ENCODE data around the gene LCP2. TPM values are rescaled to one million over a fixed set of nuclear protein-coding genes. Genes with fewer than 3 reads are reported as not detected.

LCP2 gene
- polyA plus RNA-seq, 1 experiment = not detected

DNA sequence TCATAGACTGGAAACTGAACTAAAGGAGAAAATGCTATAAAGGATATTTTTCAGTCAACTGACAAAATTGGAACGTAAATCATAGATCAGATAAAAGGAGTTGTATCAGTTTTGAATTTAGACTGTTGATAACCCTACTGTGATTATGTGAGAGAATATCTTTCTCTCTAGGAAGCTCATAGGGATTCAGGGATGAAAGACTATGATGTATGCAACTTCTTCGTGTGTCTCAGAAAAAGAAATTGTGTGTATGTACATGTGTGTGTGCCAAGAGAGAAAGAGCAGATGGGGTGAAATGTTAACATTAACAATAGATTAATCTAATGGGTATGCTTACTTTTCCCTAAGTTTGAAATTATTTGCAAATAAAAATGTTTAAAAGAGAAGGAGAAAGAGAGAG is 95.5 kb downstream of the LCP2 start:
- POLR2A ChIA-PET = no interaction called here

DNA sequence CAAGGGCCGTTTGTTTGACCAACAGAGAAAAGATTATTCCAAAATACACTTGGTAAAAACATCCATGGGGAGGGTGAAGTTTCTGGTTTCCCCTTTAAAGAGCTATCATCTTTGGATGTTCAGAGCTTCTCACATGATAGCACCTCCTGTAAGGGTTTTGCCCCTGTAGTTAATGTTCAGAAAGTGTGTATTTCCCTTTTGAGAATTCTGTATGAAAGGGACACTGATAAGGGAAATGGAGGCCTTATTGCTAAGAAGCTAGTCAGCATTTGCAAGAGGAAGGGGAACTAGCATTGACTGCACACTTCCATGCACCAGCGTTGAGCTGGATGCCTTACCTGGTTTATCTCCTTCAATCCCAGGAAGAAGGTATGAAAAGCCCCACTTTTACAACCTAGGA is 96.3 kb downstream of the LCP2 start:
- CTCF ChIA-PET = interaction anchor here (0.9 to 1.5 kb wide), 2 partner anchors 17 to 19 kb away, joined by 3 to 4 read pairs; no protein-coding TSS in a partner anchor
- H3K27me3 ChIP-seq (ENCODE audit: control insufficient read depth, insufficient read depth, low read length) = peaks cover 4% of the 10 kb centered on the region

More for the DNA sequence above, 95.5 kb downstream of the LCP2 start:
- Histone ChIP-seq H3K27me3 (ENCODE audit: control insufficient read depth, insufficient read depth, low read length) (peaks cover 4% of the 10 kb centered on the region), H3K4me3 (ENCODE audit: low read depth, low read length) (no peak overlapping the region), H3K36me3 (ENCODE audit: control insufficient read depth, insufficient read depth, low read length) (no peaks in the 10 kb centered on the region)
- DNase-seq (ENCODE audit: low read depth) = no peak
- TF ChIP-seq, protein P1, sequence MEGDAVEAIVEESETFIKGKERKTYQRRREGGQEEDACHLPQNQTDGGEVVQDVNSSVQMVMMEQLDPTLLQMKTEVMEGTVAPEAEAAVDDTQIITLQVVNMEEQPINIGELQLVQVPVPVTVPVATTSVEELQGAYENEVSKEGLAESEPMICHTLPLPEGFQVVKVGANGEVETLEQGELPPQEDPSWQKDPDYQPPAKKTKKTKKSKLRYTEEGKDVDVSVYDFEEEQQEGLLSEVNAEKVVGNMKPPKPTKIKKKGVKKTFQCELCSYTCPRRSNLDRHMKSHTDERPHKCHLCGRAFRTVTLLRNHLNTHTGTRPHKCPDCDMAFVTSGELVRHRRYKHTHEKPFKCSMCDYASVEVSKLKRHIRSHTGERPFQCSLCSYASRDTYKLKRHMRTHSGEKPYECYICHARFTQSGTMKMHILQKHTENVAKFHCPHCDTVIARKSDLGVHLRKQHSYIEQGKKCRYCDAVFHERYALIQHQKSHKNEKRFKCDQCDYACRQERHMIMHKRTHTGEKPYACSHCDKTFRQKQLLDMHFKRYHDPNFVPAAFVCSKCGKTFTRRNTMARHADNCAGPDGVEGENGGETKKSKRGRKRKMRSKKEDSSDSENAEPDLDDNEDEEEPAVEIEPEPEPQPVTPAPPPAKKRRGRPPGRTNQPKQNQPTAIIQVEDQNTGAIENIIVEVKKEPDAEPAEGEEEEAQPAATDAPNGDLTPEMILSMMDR (IDR thresholded peaks at IDR 0.05; ENCODE audit: insufficient read depth, low read depth, low read length) = no peak
- CTCF ChIA-PET = interaction anchor here (0.9 kb wide), 1 partner anchor 18 kb away, joined by 3 read pairs; no protein-coding TSS in a partner anchor

DNA sequence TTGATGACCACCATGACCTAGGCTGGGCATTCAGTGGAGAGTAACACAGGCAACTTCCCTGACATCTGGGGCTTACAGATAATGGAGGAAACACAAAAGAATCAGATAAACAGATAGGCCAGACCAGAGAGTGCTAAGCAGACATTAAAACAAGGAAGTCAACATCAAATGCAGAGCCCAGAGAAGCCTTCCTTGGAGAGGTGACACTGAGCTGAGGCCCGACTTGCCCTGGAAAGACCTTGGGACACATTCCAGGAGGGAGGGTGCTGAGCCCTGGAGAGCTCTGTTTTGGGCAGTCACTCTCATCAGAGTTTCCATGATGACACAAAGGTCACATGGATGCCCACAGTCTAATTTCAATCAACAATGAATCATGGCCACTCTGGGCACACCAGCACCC is 96.7 kb downstream of the LCP2 start:
- H3K36me3 ChIP-seq (ENCODE audit: control insufficient read depth, insufficient read depth, low read length) = no peaks in the 10 kb centered on the region
- TF ChIP-seq, protein P1 (IDR thresholded peaks at IDR 0.05; ENCODE audit: insufficient read depth, low read depth, low read length) = no peak
- DNase-seq (ENCODE audit: low read depth) = no peak
- peaks cover 4% of the 10 kb centered on the region for H3K27me3 ChIP-seq (ENCODE audit: control insufficient read depth, insufficient read depth, low read length)
- H3K4me3 ChIP-seq (ENCODE audit: low read depth, low read length) = no peak overlapping the region
- ChIA-PET CTCF (interaction anchor here (1.5 kb wide), 1 partner anchor 17 kb away, joined by 4 read pairs; no protein-coding TSS in a partner anchor), POLR2A (no interaction called here)

More for the DNA sequence above, 96.3 kb downstream of the LCP2 start:
- no peak for DNase-seq (ENCODE audit: low read depth)
- no peaks in the 10 kb centered on the region for H3K36me3 ChIP-seq (ENCODE audit: control insufficient read depth, insufficient read depth, low read length)
- TF ChIP-seq, protein P1 (IDR thresholded peaks at IDR 0.05; ENCODE audit: insufficient read depth, low read depth, low read length) = no peak
- H3K4me3 ChIP-seq (ENCODE audit: low read depth, low read length) = no peak overlapping the region
- POLR2A ChIA-PET = no interaction called here

Other genes with a start within 250 kb of the LCP2 start
- not detected in 2 replicates for gene FOXI1, start 191.9 kb downstream of the LCP2 start, polyA plus RNA-seq (2011; rRNA removed)
- gene C5orf58, start 64.8 kb downstream of the LCP2 start, polyA plus RNA-seq (2011; rRNA removed) = not detected in 2 replicates
- gene KCNMB1, start 91.6 kb upstream of the LCP2 start, polyA plus RNA-seq (2011; rRNA removed) = 0.04 TPM in 1 of 2 replicates, not detected in the other
- not detected in 2 replicates for gene KCNIP1, start 206.2 kb upstream of the LCP2 start, polyA plus RNA-seq (2011; rRNA removed)

Measured in BJ (cell line).